Measurements from ENCODE around the gene ATN1. TPM values are rescaled to one million over a fixed set of nuclear protein-coding genes. Genes with fewer than 3 reads are reported as not detected.

ATN1 gene
- total and polyA plus RNA-seq, 9 of the 15 experiments (the other 6 are each of a cell fraction or from before 2014, with no cell fraction given), result 0.15 to 49.8 (median 2.7) TPM

DNA sequence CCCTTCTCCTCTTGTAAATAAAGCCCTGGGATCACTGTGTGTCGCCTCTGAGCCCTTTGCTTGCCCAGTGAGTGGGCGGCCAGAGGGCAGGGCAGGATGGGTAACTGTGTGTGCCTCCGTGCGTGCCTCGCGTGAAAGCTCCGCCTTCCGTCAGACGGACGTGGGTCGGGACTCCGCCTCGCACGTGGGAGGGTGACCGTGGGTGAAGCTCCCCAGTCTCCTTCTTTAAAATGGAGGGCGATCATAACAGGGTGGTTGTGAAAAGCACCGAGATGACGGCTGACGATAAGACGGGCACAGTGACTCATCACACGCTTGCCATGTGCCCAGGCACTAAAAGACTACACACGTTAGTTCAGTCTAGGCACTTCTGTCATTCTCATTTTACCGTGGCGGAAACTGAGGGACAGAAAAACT, 33.5 kb downstream of the ATN1 start (continued):
- TF ChIP-seq ZNF778 (CRISPR knock-in tag; IDR thresholded peaks at IDR 0.05) (no peak), EGR1 (conservative IDR thresholded peaks at IDR 0.05) (peak; percentile 94), NFE2L1 (tag; IDR thresholded peaks at IDR 0.05; ENCODE audit: borderline replicate concordance, low read depth) (no peak), BRD4 (IDR thresholded peaks at IDR 0.05) (no peak), SMAD4 (CRISPR knock-in tag; conservative IDR thresholded peaks at IDR 0.05) (no peak), YY1 (IDR thresholded peaks at IDR 0.05; ENCODE audit: borderline replicate concordance in 1 of 3, control insufficient read depth in 1 of 3, extremely low read depth in 1 of 3, insufficient read depth in 3 of 3, insufficient read length in 1 of 3, insufficient replicate concordance in 2 of 3, low read depth in 1 of 3, low read length in 2 of 3) (peak in 1 of 3 experiments; percentile 72), SMARCA4 (IDR thresholded peaks at IDR 0.05) (no peak), SRSF3 (IDR thresholded peaks at IDR 0.05; ENCODE audit: insufficient read depth, low read length) (no peak), ERF (CRISPR knock-in tag; IDR thresholded peaks at IDR 0.05) (no peak), NONO (IDR thresholded peaks at IDR 0.05; ENCODE audit: low read depth in 2 of 2, low read length in 1 of 2) (no peak), POLR2H (tag; IDR thresholded peaks at IDR 0.05; ENCODE audit: low read depth) (no peak), TEAD1 (CRISPR knock-in tag; IDR thresholded peaks at IDR 0.05) (no peak), ZNF668 (CRISPR knock-in tag; IDR thresholded peaks at IDR 0.05) (no peak), FOXJ3 (CRISPR knock-in tag; IDR thresholded peaks at IDR 0.05) (no peak), PML (IDR thresholded peaks at IDR 0.05; ENCODE audit: low read length) (0 out of 2 replicates have a peak, but pooled peaks have one; percentile 10), POLR2AphosphoS2 (IDR thresholded peaks at IDR 0.05; ENCODE audit: low read length) (no peak), HDAC1 (IDR thresholded peaks at IDR 0.05) (no peak)
- TF ChIP-seq, protein P1, sequence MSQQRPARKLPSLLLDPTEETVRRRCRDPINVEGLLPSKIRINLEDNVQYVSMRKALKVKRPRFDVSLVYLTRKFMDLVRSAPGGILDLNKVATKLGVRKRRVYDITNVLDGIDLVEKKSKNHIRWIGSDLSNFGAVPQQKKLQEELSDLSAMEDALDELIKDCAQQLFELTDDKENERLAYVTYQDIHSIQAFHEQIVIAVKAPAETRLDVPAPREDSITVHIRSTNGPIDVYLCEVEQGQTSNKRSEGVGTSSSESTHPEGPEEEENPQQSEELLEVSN (IDR thresholded peaks at IDR 0.05; ENCODE audit: borderline replicate concordance in 1 of 2, extremely low read depth in 1 of 2, insufficient read depth in 1 of 2, insufficient read length in 1 of 2, low read depth in 1 of 2, low read length in 1 of 2, poor library complexity in 1 of 2, severe bottlenecking in 1 of 2), result peak; percentile 29 to 47
- TF ChIP-seq, protein P2, sequence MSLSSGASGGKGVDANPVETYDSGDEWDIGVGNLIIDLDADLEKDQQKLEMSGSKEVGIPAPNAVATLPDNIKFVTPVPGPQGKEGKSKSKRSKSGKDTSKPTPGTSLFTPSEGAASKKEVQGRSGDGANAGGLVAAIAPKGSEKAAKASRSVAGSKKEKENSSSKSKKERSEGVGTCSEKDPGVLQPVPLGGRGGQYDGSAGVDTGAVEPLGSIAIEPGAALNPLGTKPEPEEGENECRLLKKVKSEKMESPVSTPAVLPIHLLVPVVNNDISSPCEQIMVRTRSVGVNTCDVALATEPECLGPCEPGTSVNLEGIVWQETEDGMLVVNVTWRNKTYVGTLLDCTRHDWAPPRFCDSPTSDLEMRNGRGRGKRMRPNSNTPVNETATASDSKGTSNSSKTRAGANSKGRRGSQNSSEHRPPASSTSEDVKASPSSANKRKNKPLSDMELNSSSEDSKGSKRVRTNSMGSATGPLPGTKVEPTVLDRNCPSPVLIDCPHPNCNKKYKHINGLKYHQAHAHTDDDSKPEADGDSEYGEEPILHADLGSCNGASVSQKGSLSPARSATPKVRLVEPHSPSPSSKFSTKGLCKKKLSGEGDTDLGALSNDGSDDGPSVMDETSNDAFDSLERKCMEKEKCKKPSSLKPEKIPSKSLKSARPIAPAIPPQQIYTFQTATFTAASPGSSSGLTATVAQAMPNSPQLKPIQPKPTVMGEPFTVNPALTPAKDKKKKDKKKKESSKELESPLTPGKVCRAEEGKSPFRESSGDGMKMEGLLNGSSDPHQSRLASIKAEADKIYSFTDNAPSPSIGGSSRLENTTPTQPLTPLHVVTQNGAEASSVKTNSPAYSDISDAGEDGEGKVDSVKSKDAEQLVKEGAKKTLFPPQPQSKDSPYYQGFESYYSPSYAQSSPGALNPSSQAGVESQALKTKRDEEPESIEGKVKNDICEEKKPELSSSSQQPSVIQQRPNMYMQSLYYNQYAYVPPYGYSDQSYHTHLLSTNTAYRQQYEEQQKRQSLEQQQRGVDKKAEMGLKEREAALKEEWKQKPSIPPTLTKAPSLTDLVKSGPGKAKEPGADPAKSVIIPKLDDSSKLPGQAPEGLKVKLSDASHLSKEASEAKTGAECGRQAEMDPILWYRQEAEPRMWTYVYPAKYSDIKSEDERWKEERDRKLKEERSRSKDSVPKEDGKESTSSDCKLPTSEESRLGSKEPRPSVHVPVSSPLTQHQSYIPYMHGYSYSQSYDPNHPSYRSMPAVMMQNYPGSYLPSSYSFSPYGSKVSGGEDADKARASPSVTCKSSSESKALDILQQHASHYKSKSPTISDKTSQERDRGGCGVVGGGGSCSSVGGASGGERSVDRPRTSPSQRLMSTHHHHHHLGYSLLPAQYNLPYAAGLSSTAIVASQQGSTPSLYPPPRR (CRISPR knock-in tag; IDR thresholded peaks at IDR 0.05; ENCODE audit: borderline replicate concordance), result no peak
- TF ChIP-seq, protein P3, sequence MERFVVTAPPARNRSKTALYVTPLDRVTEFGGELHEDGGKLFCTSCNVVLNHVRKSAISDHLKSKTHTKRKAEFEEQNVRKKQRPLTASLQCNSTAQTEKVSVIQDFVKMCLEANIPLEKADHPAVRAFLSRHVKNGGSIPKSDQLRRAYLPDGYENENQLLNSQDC (CRISPR knock-in tag; IDR thresholded peaks at IDR 0.05), result no peak
- TF ChIP-seq, protein P4, sequence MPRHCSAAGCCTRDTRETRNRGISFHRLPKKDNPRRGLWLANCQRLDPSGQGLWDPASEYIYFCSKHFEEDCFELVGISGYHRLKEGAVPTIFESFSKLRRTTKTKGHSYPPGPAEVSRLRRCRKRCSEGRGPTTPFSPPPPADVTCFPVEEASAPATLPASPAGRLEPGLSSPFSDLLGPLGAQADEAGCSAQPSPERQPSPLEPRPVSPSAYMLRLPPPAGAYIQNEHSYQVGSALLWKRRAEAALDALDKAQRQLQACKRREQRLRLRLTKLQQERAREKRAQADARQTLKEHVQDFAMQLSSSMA (CRISPR knock-in tag; IDR thresholded peaks at IDR 0.05), result no peak

Measured in K562 (cell line).